H1 (cell line): ENCODE data around the gene DOCK9. TPM values are rescaled to one million over a fixed set of nuclear protein-coding genes. Genes with fewer than 3 reads are reported as not detected.

Source experiments
- CTCF ChIA-PET: fragments of 300-600 bp; sonication (Branson Sonifier 250); formaldehyde crosslinking; loops from one replicate; lab custom pipeline; 2021; ENCODE audit not compliant: partially characterized antibody; lab: Charles Lee
- POLR2A ChIA-PET: fragments of 300-600 bp; sonication (Branson Sonifier 250); formaldehyde crosslinking; loops from one replicate; lab custom pipeline; 2021; ENCODE audit warnings: inconsistent platforms; ENCODE audit not compliant: partially characterized antibody; lab: Charles Lee
- DNase-seq, 2 experiments: peaks; one replicate each; pipeline versions ENCODE4 v3.0.0 to v3.0.0-alpha.2; 2010 to 2022; ENCODE audit warnings: low spot score in 2 of 2, low read depth in 1 of 2, mixed read lengths in 1 of 2
- FAIRE-seq: peaks from 2 replicates; lab custom pipeline; 2011; peaks lifted over from hg19 to GRCh38; lab: Jason Lieb, UNC
- H2AFZ ChIP-seq: 2 replicates; pipeline ENCODE4 v1.8.1; 2012; ENCODE audit warnings: low read length, inconsistent platforms
- H2AK5ac ChIP-seq: 2 replicates; pipeline ENCODE4 v1.6.1; 2013; ENCODE audit warnings: low read depth, low read length
- H2BK120ac ChIP-seq: replicated peaks from 2 replicates; pipeline ENCODE3; 2013; ENCODE audit warnings: low read depth, low read length, inconsistent platforms
- H2BK12ac ChIP-seq: 2 replicates; pipeline ENCODE4 v1.6.1; 2013; ENCODE audit warnings: low read depth, low read length
- H2BK15ac ChIP-seq: 2 replicates; pipeline ENCODE4 v1.6.1; 2013; ENCODE audit warnings: low read length
- H2BK20ac ChIP-seq: 2 replicates; pipeline ENCODE4 v1.6.1; 2013; ENCODE audit warnings: low read length
- H2BK5ac ChIP-seq: 2 replicates; pipeline ENCODE4 v1.6.1; 2013; ENCODE audit warnings: low read depth, low read length
- H3K14ac ChIP-seq: 2 replicates; pipeline ENCODE4 v1.6.1; 2013; ENCODE audit warnings: inconsistent platforms; ENCODE audit not compliant: insufficient read length
- H3K18ac ChIP-seq: 2 replicates; pipeline ENCODE4 v1.6.1; 2013; ENCODE audit warnings: low read length; ENCODE audit errors: extremely low read depth
- H3K23ac ChIP-seq: 2 replicates; pipeline ENCODE4 v1.6.1; 2013; ENCODE audit warnings: inconsistent platforms; ENCODE audit not compliant: insufficient read length
- H3K23me2 ChIP-seq: 2 replicates; pipeline ENCODE4 v1.6.1; 2013; ENCODE audit warnings: low read depth, low read length
- H3K27ac ChIP-seq: 2 replicates; pipeline ENCODE4 v1.6.1; 2011; ENCODE audit warnings: low read depth, low read length, inconsistent platforms
- H3K27me3 ChIP-seq, 4 experiments: replicated peaks in 1 of 4; 1 replicate in 1 of 4; 2 replicates in 3 of 4; pipeline versions ENCODE4 v1.6.1 to v1.8.1; 2011 to 2013; ENCODE audit warnings: low read length in 3 of 4, mild to moderate bottlenecking in 3 of 4, inconsistent platforms in 2 of 4, mixed read lengths in 2 of 4, moderate library complexity in 1 of 4; ENCODE audit not compliant: control insufficient read depth in 3 of 4, insufficient read depth in 3 of 4; ENCODE audit errors: extremely low read depth in 1 of 4
- H3K36me3 ChIP-seq, 4 experiments: 2 replicates each; pipeline versions ENCODE4 v1.6.1 to v1.8.1; 2011 to 2013; ENCODE audit warnings: mild to moderate bottlenecking in 4 of 4, low read length in 3 of 4, moderate library complexity in 2 of 4, control low read depth in 1 of 4, inconsistent platforms in 1 of 4; ENCODE audit not compliant: insufficient read depth in 4 of 4, control insufficient read depth in 2 of 4
- H3K4ac ChIP-seq: replicated peaks from 2 replicates; pipeline ENCODE3; 2013; ENCODE audit warnings: low read length, low read depth, mixed read lengths, inconsistent platforms; ENCODE audit not compliant: insufficient read length
- H3K4me1 ChIP-seq, 4 experiments: replicated peaks in 1 of 4; 1 replicate in 1 of 4; 2 replicates in 3 of 4; pipeline versions ENCODE4 v1.6.1 to v1.8.1; 2011 to 2013; ENCODE audit warnings: low read length in 3 of 4, inconsistent platforms in 2 of 4, mixed read lengths in 1 of 4; ENCODE audit not compliant: insufficient read depth in 4 of 4, control insufficient read depth in 3 of 4
- H3K4me2 ChIP-seq, 2 experiments: 2 replicates each; pipeline versions ENCODE4 v1.6.1 to v1.8.1; 2011 to 2013; ENCODE audit warnings: low read depth in 2 of 2, low read length in 2 of 2, control low read depth in 1 of 2, inconsistent platforms in 1 of 2, mild to moderate bottlenecking in 1 of 2; ENCODE audit not compliant: insufficient read depth in 1 of 2
- H3K4me3 ChIP-seq, 4 experiments: fragments of 200-600, 300-600 bp in 1 of 4; sonication (generic), shearing (Covaris generic), sonication (Bioruptor Twin) in 1 of 4; 2 replicates each; pipeline versions ENCODE4 v1.5.1 to v1.8.1; 2011 to 2016; ENCODE audit warnings: low read length in 4 of 4, low read depth in 3 of 4, control low read depth in 2 of 4, inconsistent platforms in 2 of 4, mild to moderate bottlenecking in 2 of 4, mixed read lengths in 1 of 4, moderate library complexity in 1 of 4; ENCODE audit not compliant: insufficient read depth in 2 of 4; ENCODE audit errors: extremely low read depth in 1 of 4
- H3K56ac ChIP-seq: replicated peaks from 2 replicates; pipeline ENCODE3; 2013; ENCODE audit warnings: low read depth, mild to moderate bottlenecking, mixed read lengths, low read length, inconsistent platforms; ENCODE audit not compliant: insufficient read length
- H3K79me1 ChIP-seq: 2 replicates; pipeline ENCODE4 v1.6.1; 2013; ENCODE audit warnings: low read depth, low read length, control low read depth
- H3K79me2 ChIP-seq, 2 experiments: 2 replicates each; pipeline versions ENCODE4 v1.6.1 to v1.8.1; 2012 to 2013; ENCODE audit warnings: low read length in 2 of 2, mild to moderate bottlenecking in 2 of 2, inconsistent platforms in 1 of 2; ENCODE audit not compliant: insufficient read depth in 2 of 2, control insufficient read depth in 1 of 2
- H3K9ac ChIP-seq, 4 experiments: replicated peaks in 1 of 4; 1 replicate in 1 of 4; 2 replicates in 3 of 4; pipeline versions ENCODE4 v1.6.1 to v1.8.1; 2011 to 2013; ENCODE audit warnings: low read depth in 3 of 4, low read length in 3 of 4, control low read depth in 2 of 4, mild to moderate bottlenecking in 2 of 4, moderate library complexity in 2 of 4, inconsistent platforms in 1 of 4; ENCODE audit errors: extremely low read depth in 1 of 4
- H3K9me3 ChIP-seq, 2 experiments: 2 replicates each; pipeline versions ENCODE4 v1.6.1 to v1.8.1; 2012 to 2013; ENCODE audit warnings: mild to moderate bottlenecking in 2 of 2, moderate library complexity in 2 of 2, control low read depth in 1 of 2, inconsistent platforms in 1 of 2, low read depth in 1 of 2, low read length in 1 of 2, mixed read lengths in 1 of 2; ENCODE audit not compliant: insufficient read depth in 2 of 2
- H4K20me1 ChIP-seq, 2 experiments: replicated peaks in 1 of 2; 2 replicates each; pipeline versions ENCODE3 to v1.8.1; 2011 to 2013; ENCODE audit warnings: inconsistent platforms in 2 of 2, low read length in 2 of 2, mild to moderate bottlenecking in 1 of 2; ENCODE audit not compliant: insufficient read depth in 2 of 2, control insufficient read depth in 1 of 2
- H4K5ac ChIP-seq: 2 replicates; pipeline ENCODE4 v1.6.1; 2013; ENCODE audit warnings: low read length, low read depth, mixed read lengths, inconsistent platforms; ENCODE audit not compliant: insufficient read length
- H4K8ac ChIP-seq: 2 replicates; pipeline ENCODE4 v1.8.0; 2013; ENCODE audit warnings: mild to moderate bottlenecking, moderate library complexity, low read length, inconsistent platforms; ENCODE audit not compliant: insufficient read depth; ENCODE audit errors: extremely low read depth
- H4K91ac ChIP-seq: replicated peaks from 2 replicates; pipeline ENCODE3; 2013; ENCODE audit warnings: low read length, mixed read lengths, inconsistent platforms; ENCODE audit not compliant: insufficient read length
- ATF2 ChIP-seq: IDR thresholded peaks from 2 replicates; pipeline ENCODE4 v1.6.1; 2012; ENCODE audit warnings: low read length, inconsistent platforms
- BCL11A ChIP-seq, 2 experiments: IDR thresholded peaks; one replicate each; pipeline ENCODE4 v1.6.1; 2011; ENCODE audit warnings: low read depth in 2 of 2, low read length in 2 of 2, mild to moderate bottlenecking in 2 of 2
- CHD2 ChIP-seq: IDR thresholded peaks from 2 replicates; pipeline ENCODE4 v1.6.1; 2012; ENCODE audit warnings: low read length, improper control_type of control experiment
- GABPA ChIP-seq: IDR thresholded peaks from 2 replicates; pipeline ENCODE4 v1.6.1; 2011; ENCODE audit warnings: mild to moderate bottlenecking, low read length, moderate library complexity, borderline replicate concordance; ENCODE audit not compliant: insufficient read depth
- MAFK ChIP-seq: IDR thresholded peaks from 2 replicates; pipeline ENCODE4 v1.6.1; 2012; ENCODE audit warnings: low read depth, mild to moderate bottlenecking, improper control_type of control experiment, low read length
- NRF1 ChIP-seq: IDR thresholded peaks from 2 replicates; pipeline ENCODE4 v1.6.1; 2011; ENCODE audit warnings: mild to moderate bottlenecking, low read depth, low read length, improper control_type of control experiment
- RNF2 ChIP-seq: fragments of 200-900, 300-1000 bp; sonication (generic); IDR thresholded peaks from 2 replicates; pipeline ENCODE4 v1.7.1; 2016; ENCODE audit warnings: borderline replicate concordance, low read depth, mild to moderate bottlenecking, antibody characterized with exemption, low read length; ENCODE audit not compliant: poor library complexity, severe bottlenecking; ENCODE audit errors: missing control alignments
- SAP30 ChIP-seq: fragments of 300-600 bp; sonication (generic); IDR thresholded peaks from 2 replicates; pipeline ENCODE4 v1.7.1; 2012; ENCODE audit warnings: low read length, moderate library complexity, mild to moderate bottlenecking, inconsistent platforms; ENCODE audit not compliant: insufficient read depth, insufficient replicate concordance
- SIN3A ChIP-seq, 2 experiments: IDR thresholded peaks in 1 of 2; conservative IDR thresholded peaks in 1 of 2; 2 replicates each; pipeline ENCODE4 v1.6.1; 2011 to 2012; ENCODE audit warnings: low read length in 2 of 2, improper control_type of control experiment in 1 of 2, low read depth in 1 of 2, mild to moderate bottlenecking in 1 of 2
- SIX5 ChIP-seq: IDR thresholded peaks from 2 replicates; pipeline ENCODE4 v1.6.1; 2011; ENCODE audit warnings: mild to moderate bottlenecking, low read depth, low read length
- SUZ12 ChIP-seq: fragments of 200-600 bp; sonication (generic); IDR thresholded peaks from 2 replicates; pipeline ENCODE4 v1.6.1; 2012; ENCODE audit warnings: mild to moderate bottlenecking, inconsistent platforms, low read length, moderate library complexity, mixed read lengths
- TAF7 ChIP-seq: optimal IDR thresholded peaks from 2 replicates; pipeline ENCODE3; 2011; ENCODE audit warnings: low read depth, mild to moderate bottlenecking, inconsistent platforms, low read length, moderate library complexity, borderline replicate concordance
- YY1 ChIP-seq: IDR thresholded peaks from 2 replicates; pipeline ENCODE4 v1.6.1; 2011; ENCODE audit warnings: low read depth, mild to moderate bottlenecking, low read length
- polyA plus RNA-seq, 7 experiments: library from polyadenylated mRNA; depleted of rRNA in 3 of 7; stranded (reverse) in 5 of 7; unstranded in 2 of 7; fragments of >200 nt in 5 of 7; fragments of 200-250 nt in 2 of 7; gene quantifications; 1 replicate in 5 of 7; 2 replicates in 1 of 7; 4 replicates in 1 of 7; pipeline versions ENCODE4 v1.2.1 to v1.2.3, GENCODE V29; 2011 to 2013; ENCODE audit warnings: missing spikeins in 2 of 7, mixed read lengths in 2 of 7
- total RNA-seq: library from RNA; stranded (reverse); fragmentation: NEBNext Ultra II Directional; extraction: Animal tissue kit (Norgen Biotek cat#: 25700); gene quantifications from 2 replicates; pipeline ENCODE4 v1.2.1, GENCODE V29; 2021

DOCK9 gene
- total and polyA plus RNA-seq, 2 of the 8 experiments (the other 6 are each of a cell fraction or from before 2014, with no cell fraction given): 21.6 to 31.5 TPM

DNA sequence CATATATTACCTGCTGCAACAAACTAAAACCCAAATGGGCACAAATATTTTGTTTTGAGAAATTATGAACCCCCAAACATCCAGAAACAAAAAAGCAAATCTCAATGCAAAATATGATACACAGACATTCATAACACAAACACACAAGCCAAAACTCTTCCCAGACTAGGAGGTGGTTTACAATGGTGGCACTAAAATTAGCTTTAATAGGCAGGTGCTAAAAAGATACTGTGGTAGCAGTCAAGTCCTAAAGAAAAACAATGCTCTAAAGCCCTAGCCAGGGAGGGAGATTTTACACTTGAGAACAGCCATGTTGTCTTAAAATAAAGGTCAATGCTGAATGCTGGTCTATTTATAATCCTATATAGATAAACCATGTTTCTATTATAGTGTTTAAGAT lies 65.0 kb downstream of the DOCK9 start:
- no peaks in the 10 kb centered on the region for H4K20me1 ChIP-seq
- CTCF ChIA-PET: interaction anchor here (0.6 kb wide), 1 partner anchor 262 kb away, joined by 3 read pairs; no protein-coding TSS in a partner anchor
- H3K4me2 ChIP-seq: no peak overlapping the region
- no peaks in the 10 kb centered on the region for H3K79me1 ChIP-seq
- H2BK120ac ChIP-seq: no peak overlapping the region
- H4K8ac ChIP-seq: no peak overlapping the region
- no peak for DNase-seq
- H3K27ac ChIP-seq: no peak overlapping the region
- H3K14ac ChIP-seq: no peak overlapping the region
- no peak overlapping the region for H3K23ac ChIP-seq
- H3K9ac ChIP-seq: no peak overlapping the region
- H2BK15ac ChIP-seq: no peak overlapping the region
- H2BK5ac ChIP-seq: no peak overlapping the region
- POLR2A ChIA-PET: no interaction called here
- no peaks in the 10 kb centered on the region for H3K4me1 ChIP-seq
- no peak overlapping the region for H4K91ac ChIP-seq
- no peaks in the 10 kb centered on the region for H3K23me2 ChIP-seq
- no peak overlapping the region for H3K4ac ChIP-seq
- H3K4me3 ChIP-seq: no peak overlapping the region
- H2AK5ac ChIP-seq: no peak overlapping the region
- no peaks in the 10 kb centered on the region for H3K79me2 ChIP-seq
- no peaks in the 10 kb centered on the region for H3K36me3 ChIP-seq
- H2AFZ ChIP-seq: no peak overlapping the region
- H3K18ac ChIP-seq: no peak overlapping the region
- FAIRE-seq: no peak
- no peaks in the 10 kb centered on the region for H3K27me3 ChIP-seq
- H2BK12ac ChIP-seq: no peak overlapping the region
- H3K56ac ChIP-seq: no peak overlapping the region
- H4K5ac ChIP-seq: no peak overlapping the region
- no peaks in the 10 kb centered on the region for H3K9me3 ChIP-seq
- no peak overlapping the region for H2BK20ac ChIP-seq
- no peak for TF ChIP-seq SIX5
- TF ChIP-seq RNF2: no peak
- TF ChIP-seq NRF1: no peak
- no peak for TF ChIP-seq TAF7
- TF ChIP-seq SAP30: no peak
- no peak for TF ChIP-seq SIN3A (conservative IDR thresholded peaks at IDR 0.05 in 1 of 2, IDR thresholded peaks at IDR 0.05 in 1 of 2; ENCODE audit: low read depth in 1 of 2, low read length in 2 of 2)
- no peak for TF ChIP-seq BCL11A (IDR thresholded peaks at IDR 0.05; ENCODE audit: low read depth in 2 of 2, low read length in 2 of 2)
- TF ChIP-seq GABPA: no peak
- TF ChIP-seq YY1: no peak
- no peak for TF ChIP-seq MAFK
- no peak for TF ChIP-seq ATF2
- no peak for TF ChIP-seq CHD2
- no peak for TF ChIP-seq SUZ12
